T-cell (primary cell): ENCODE measurements around the gene AGTRAP. TPM values are rescaled to one million over a fixed set of nuclear protein-coding genes. Genes with fewer than 3 reads are reported as not detected.

Source experiments
- ATAC-seq, 4 experiments: fragments of 200-7000 bp in 3 of 4; fragments of 150-1000 bp in 1 of 4; cut with Tn5 transposase; replicated peaks in 1 of 4; 1 replicate in 3 of 4; 2 replicates in 1 of 4; pipeline ENCODE4 v1.10.0; 2021; ENCODE audit warnings: moderate library complexity in 3 of 4, mild to moderate bottlenecking in 2 of 4, moderate number of reproducible peaks in 1 of 4
- CTCF ChIA-PET, 2 donors: fragments of 300-600 bp; sonication (Branson Sonifier 250); formaldehyde crosslinking; loops; one replicate each; lab custom pipeline; 2022; ENCODE audit warnings: antibody characterized with exemption in 2 of 2; lab: Charles Lee
- POLR2A ChIA-PET, 2 donors: fragments of 300-600 bp; sonication (Branson Sonifier 250); formaldehyde crosslinking; loops; one replicate each; lab custom pipeline; 2022; ENCODE audit warnings: antibody characterized with exemption in 2 of 2; lab: Charles Lee
- DNase-seq, 35 experiments: peaks; one replicate each; pipeline versions ENCODE4 v3.0.0 to v3.0.0-alpha.2; 2013 to 2023
- H3K27ac ChIP-seq: one replicate; pipeline ENCODE4 v1.5.1; 2013; ENCODE audit warnings: low read length
- H3K27me3 ChIP-seq, 2 experiments: replicated peaks in 1 of 2; 1 replicate in 1 of 2; 2 replicates in 1 of 2; pipeline versions ENCODE4 v1.6.1 to v1.7.0; 2013; ENCODE audit warnings: low read length in 1 of 2, mixed read lengths in 1 of 2; ENCODE audit not compliant: control insufficient read depth in 2 of 2, insufficient read depth in 2 of 2; ENCODE audit errors: extremely low read depth in 1 of 2
- H3K36me3 ChIP-seq, 2 donors: 1 replicate in 1 of 2; 2 replicates in 1 of 2; pipeline versions ENCODE4 v1.6.1 to v1.7.0; 2013; ENCODE audit warnings: low read length in 1 of 2; ENCODE audit not compliant: control insufficient read depth in 2 of 2, insufficient read depth in 1 of 2; ENCODE audit errors: extremely low read depth in 1 of 2
- H3K4me1 ChIP-seq, 2 experiments: 1 replicate in 1 of 2; 2 replicates in 1 of 2; pipeline versions ENCODE4 v1.6.1 to v1.7.0; 2013; ENCODE audit warnings: low read length in 2 of 2, mixed read lengths in 1 of 2; ENCODE audit not compliant: insufficient read depth in 2 of 2, control insufficient read depth in 1 of 2; ENCODE audit errors: extremely low read depth in 1 of 2
- H3K4me3 ChIP-seq, 2 donors: 1 replicate in 1 of 2; 2 replicates in 1 of 2; pipeline versions ENCODE4 v1.5.1 to v1.7.0; 2013; ENCODE audit warnings: mild to moderate bottlenecking in 2 of 2, low read length in 1 of 2, moderate library complexity in 1 of 2; ENCODE audit not compliant: control insufficient read depth in 1 of 2; ENCODE audit errors: extremely low read depth in 1 of 2
- H3K9me3 ChIP-seq: 2 replicates; pipeline ENCODE4 v1.7.0; 2013
- H3K27ac Mint-ChIP-seq, 2 donors: one replicate each; pipeline ENCODE4 v1.8.0; 2020 to 2021; ENCODE audit warnings: mild to moderate bottlenecking in 2 of 2, mixed read lengths in 2 of 2
- H3K27me3 Mint-ChIP-seq, 2 donors: one replicate each; pipeline ENCODE4 v1.8.0; 2021 to 2022; ENCODE audit warnings: mixed read lengths in 2 of 2
- H3K36me3 Mint-ChIP-seq: one replicate; pipeline ENCODE4 v1.8.0; 2021; ENCODE audit warnings: mixed read lengths
- H3K4me1 Mint-ChIP-seq, 3 donors: one replicate each; pipeline ENCODE4 v1.8.0; 2020 to 2022; ENCODE audit warnings: mixed read lengths in 3 of 3, mild to moderate bottlenecking in 1 of 3
- H3K4me3 Mint-ChIP-seq, 3 donors: one replicate each; pipeline ENCODE4 v1.8.0; 2020 to 2022; ENCODE audit warnings: mild to moderate bottlenecking in 3 of 3, mixed read lengths in 3 of 3, moderate library complexity in 3 of 3
- H3K9me3 Mint-ChIP-seq, 3 donors: one replicate each; pipeline ENCODE4 v1.8.0; 2020 to 2022; ENCODE audit warnings: mixed read lengths in 3 of 3
- WGBS: methylation state at CpG from one replicate; pipeline ENCODE4 v1.1.5; 2013; ENCODE audit warnings: missing lambda C conversion rate; ENCODE audit not compliant: insufficient coverage; 5-methylcytosine and 5-hydroxymethylcytosine counted together
- total RNA-seq, 35 experiments: library from RNA in 6 of 35; stranded (reverse) in 6 of 35; fragments of 120-200 nt in 1 of 35; gene quantifications; one replicate each; pipeline versions ENCODE4 v1.2.1 to v1.2.4 and lab custom pipeline; 2013 to 2026

AGTRAP gene
- total RNA-seq, 5 donors from 2014 or later (not counting 1 experiment from before 2014, with no cell fraction given) = 15.8 to 30.4 (median 19.5) TPM

GRCh38 chr1:11778336-11778735, 42.4 kb downstream of the AGTRAP start:
- no peak overlapping the region for H3K27ac ChIP-seq
- POLR2A ChIA-PET = no interaction called here
- Mint-ChIP-seq H3K27ac (no peak overlapping the region), H3K27me3 (peaks cover 0 to 4% of the 10 kb centered on the region in 2 donors), H3K4me1 (peaks cover 0 to 2% (median 0%) of the 10 kb centered on the region in 3 donors), H3K4me3 (no peak overlapping the region), H3K36me3 (no peaks in the 10 kb centered on the region), H3K9me3 (no peaks in the 10 kb centered on the region)
- peaks cover 0 to 6% of the 10 kb centered on the region in 2 experiments for H3K27me3 ChIP-seq
- CTCF ChIA-PET = interaction anchor here (0.6 to 0.7 kb wide), 3 partner anchors 136 to 690 kb away, joined by 3 to 9 read pairs (median 3); no protein-coding TSS in a partner anchor
- no peak overlapping the region for H3K4me3 ChIP-seq
- DNase-seq (no peak), ATAC-seq (no peak)
- H3K9me3 ChIP-seq = no peaks in the 10 kb centered on the region
- 93% methylated on average over 9 of the region's 9 CpGs for WGBS
- no peaks in the 10 kb centered on the region for H3K4me1 ChIP-seq
- H3K36me3 ChIP-seq = no peaks in the 10 kb centered on the region

- Histone ChIP-seq H3K36me3 (no peaks in the 10 kb centered on the region), H3K9me3 (no peaks in the 10 kb centered on the region), H3K27ac (no peak overlapping the region), H3K27me3 (peaks cover 0 to 6% of the 10 kb centered on the region in 2 experiments), H3K4me1 (no peaks in the 10 kb centered on the region), H3K4me3 (no peak overlapping the region)
- H3K4me1 Mint-ChIP-seq = peaks cover 0 to 4% (median 0%) of the 10 kb centered on the region in 3 donors
- CTCF ChIA-PET = no interaction called here
- 74% methylated on average over 5 of the region's 15 CpGs for WGBS
- no peaks in the 10 kb centered on the region for H3K9me3 Mint-ChIP-seq
- H3K27me3 Mint-ChIP-seq = peaks cover 0 to 4% of the 10 kb centered on the region in 2 donors
- POLR2A ChIA-PET = no interaction called here
- no peak overlapping the region for H3K27ac Mint-ChIP-seq
- no peak for DNase-seq
- no peak for ATAC-seq
- no peak overlapping the region for H3K4me3 Mint-ChIP-seq
- H3K36me3 Mint-ChIP-seq = no peaks in the 10 kb centered on the region
These were observed 43.1 kb downstream of the AGTRAP start for GRCh38 chr1:11778844-11779623.

DNA sequence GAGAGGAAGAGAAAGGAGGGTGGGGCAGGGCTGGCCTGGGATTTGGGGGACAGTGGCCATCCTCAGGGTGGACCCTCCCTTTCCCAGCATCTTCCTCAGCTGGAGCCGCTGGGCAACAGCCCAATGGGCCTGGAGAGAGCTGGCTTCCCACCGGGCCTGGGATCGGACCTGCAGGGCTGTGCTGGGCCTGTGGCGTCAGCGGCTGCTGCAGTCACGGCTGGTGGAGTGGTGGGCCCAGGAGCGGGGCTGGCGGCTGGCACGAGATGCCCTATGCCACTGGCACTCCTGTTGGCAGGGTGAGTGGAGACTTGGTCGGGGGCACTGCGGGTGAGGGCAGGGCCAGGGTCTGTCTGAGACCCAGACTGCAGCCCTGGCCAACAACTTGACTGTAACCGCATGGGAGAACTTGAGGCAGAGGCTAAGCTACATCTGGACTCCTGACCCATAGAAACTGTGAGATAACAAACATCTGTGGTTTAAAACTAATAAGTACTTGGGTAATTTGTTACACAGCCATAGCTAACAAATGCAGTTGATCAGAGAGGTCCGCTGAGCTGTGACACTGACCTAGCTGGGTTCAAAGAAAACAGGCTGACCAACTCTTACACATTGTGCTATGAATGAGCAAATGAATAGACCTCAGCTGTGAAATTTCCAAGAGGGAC, 43.9 kb downstream of the AGTRAP start:
- H3K9me3 ChIP-seq = no peaks in the 10 kb centered on the region
- H3K4me1 ChIP-seq = peaks cover 0 to 6% of the 10 kb centered on the region in 2 experiments
- Mint-ChIP-seq H3K36me3 (no peaks in the 10 kb centered on the region), H3K27ac (no peak overlapping the region), H3K9me3 (no peaks in the 10 kb centered on the region), H3K4me1 (peaks cover 0 to 5% (median 0%) of the 10 kb centered on the region in 3 donors), H3K27me3 (no peaks in the 10 kb centered on the region), H3K4me3 (no peak overlapping the region)
- no peaks in the 10 kb centered on the region for H3K36me3 ChIP-seq
- no peak for ATAC-seq
- H3K4me3 ChIP-seq = no peak overlapping the region
- DNase-seq = no peak
- 75% methylated on average over 11 of the region's 13 CpGs for WGBS
- no peaks in the 10 kb centered on the region for H3K27me3 ChIP-seq
- ChIA-PET CTCF (no interaction called here), POLR2A (no interaction called here)
- no peak overlapping the region for H3K27ac ChIP-seq

GRCh38 chr1:11780380-11781147, 44.6 kb downstream of the AGTRAP start:
- 84% methylated on average over 3 of the region's 10 CpGs for WGBS
- Mint-ChIP-seq H3K9me3 (no peaks in the 10 kb centered on the region), H3K27ac (no peak overlapping the region), H3K4me3 (no peak overlapping the region), H3K27me3 (no peaks in the 10 kb centered on the region), H3K4me1 (peaks cover 0 to 9% (median 6%) of the 10 kb centered on the region in 3 donors), H3K36me3 (no peaks in the 10 kb centered on the region)
- no peaks in the 10 kb centered on the region for H3K9me3 ChIP-seq
- peaks cover 0 to 13% of the 10 kb centered on the region in 2 experiments for H3K4me1 ChIP-seq
- no peaks in the 10 kb centered on the region for H3K27me3 ChIP-seq
- H3K36me3 ChIP-seq = no peaks in the 10 kb centered on the region
- ATAC-seq (no peak), DNase-seq (no peak)
- H3K4me3 ChIP-seq = no peak overlapping the region
- POLR2A ChIA-PET = no interaction called here
- CTCF ChIA-PET = interaction anchor here in 1 of 2 donors (0.8 kb wide), 1 partner anchor 60 kb away, joined by 3 read pairs; no protein-coding TSS in a partner anchor
- H3K27ac ChIP-seq = no peak overlapping the region

- H3K27ac Mint-ChIP-seq = no peak overlapping the region
- H3K36me3 ChIP-seq = no peaks in the 10 kb centered on the region
- no peak overlapping the region for H3K27ac ChIP-seq
- ChIA-PET POLR2A (no interaction called here), CTCF (interaction anchor here in 1 of 2 donors (0.8 kb wide), 1 partner anchor 61 kb away, joined by 3 read pairs; no protein-coding TSS in a partner anchor)
- no peak overlapping the region for H3K4me3 ChIP-seq
- no peaks in the 10 kb centered on the region for H3K9me3 Mint-ChIP-seq
- no peak for ATAC-seq
- H3K4me1 ChIP-seq = peaks cover 0 to 13% of the 10 kb centered on the region in 2 experiments
- no peaks in the 10 kb centered on the region for H3K27me3 ChIP-seq
- no peak for DNase-seq
- H3K4me1 Mint-ChIP-seq = peaks cover 0 to 9% (median 7%) of the 10 kb centered on the region in 3 donors
- H3K27me3 Mint-ChIP-seq = no peaks in the 10 kb centered on the region
- WGBS = 93% methylated on average over 11 of the region's 12 CpGs
- no peaks in the 10 kb centered on the region for H3K9me3 ChIP-seq
- H3K36me3 Mint-ChIP-seq = no peaks in the 10 kb centered on the region
- no peak overlapping the region for H3K4me3 Mint-ChIP-seq
These were observed 45.4 kb downstream of the AGTRAP start for GRCh38 chr1:11781297-11781696.

- H3K27me3 Mint-ChIP-seq = no peaks in the 10 kb centered on the region
- no peaks in the 10 kb centered on the region for H3K36me3 ChIP-seq
- H3K4me3 Mint-ChIP-seq = no peak overlapping the region
- no peaks in the 10 kb centered on the region for H3K9me3 ChIP-seq
- ChIA-PET CTCF (interaction anchor here in 1 of 2 donors (0.7 kb wide), 1 partner anchor 353 kb away, joined by 4 read pairs; no protein-coding TSS in a partner anchor), POLR2A (no interaction called here)
- H3K36me3 Mint-ChIP-seq = no peaks in the 10 kb centered on the region
- H3K27ac Mint-ChIP-seq = no peak overlapping the region
- no peak overlapping the region for H3K4me3 ChIP-seq
- ATAC-seq (no peak), DNase-seq (no peak)
- H3K4me1 ChIP-seq = peaks cover 0 to 13% of the 10 kb centered on the region in 2 experiments
- 86% methylated on average over 2 of the region's 6 CpGs for WGBS
- no peak overlapping the region for H3K27ac ChIP-seq
- H3K4me1 Mint-ChIP-seq = peaks cover 0 to 9% (median 9%) of the 10 kb centered on the region in 3 donors
- no peaks in the 10 kb centered on the region for H3K27me3 ChIP-seq
- no peaks in the 10 kb centered on the region for H3K9me3 Mint-ChIP-seq
These were observed 46.3 kb downstream of the AGTRAP start for GRCh38 chr1:11782127-11782708.
